ENCODE data around the gene TLCD3A. TPM values are rescaled to one million over a fixed set of nuclear protein-coding genes. Genes with fewer than 3 reads are reported as not detected.
"Not testable (repeated sequence)": the region's sequence is repeated elsewhere in the genome, so short reads cannot be mapped to it uniquely, and the experiment has no call there.

TLCD3A gene
- total RNA-seq, 1 donor from 2014 or later: 28.2 TPM

- TF ChIP-seq CTCF (IDR thresholded peaks at IDR 0.05): no peak
- Mint-ChIP-seq H3K27me3 (ENCODE audit: low read depth) (no peaks in the 10 kb centered on the region), H3K36me3 (ENCODE audit: low read depth) (peaks cover 21% of the 10 kb centered on the region), H3K4me1 (ENCODE audit: low read depth) (peaks cover 3% of the 10 kb centered on the region), H3K4me3 (ENCODE audit: unreplicated experiment) (no peak overlapping the region), H3K9me3 (ENCODE audit: low read depth) (no peaks in the 10 kb centered on the region), H3K27ac (ENCODE audit: unreplicated experiment) (no peak overlapping the region)
- no peak for DNase-seq (ENCODE audit: low spot score)
Observed at GRCh38 chr17:744937-745336, 12.5 kb downstream of the TLCD3A start.

- peaks cover 18% of the 10 kb centered on the region for H3K36me3 Mint-ChIP-seq (ENCODE audit: low read depth)
- H3K27me3 Mint-ChIP-seq (ENCODE audit: low read depth): no peaks in the 10 kb centered on the region
- no peak overlapping the region for H3K27ac Mint-ChIP-seq (ENCODE audit: unreplicated experiment)
- H3K4me3 Mint-ChIP-seq (ENCODE audit: unreplicated experiment): no peak overlapping the region
- H3K9me3 Mint-ChIP-seq (ENCODE audit: low read depth): no peaks in the 10 kb centered on the region
- H3K4me1 Mint-ChIP-seq (ENCODE audit: low read depth): peaks cover 7% of the 10 kb centered on the region
- TF ChIP-seq CTCF (IDR thresholded peaks at IDR 0.05): no peak
- DNase-seq (ENCODE audit: low spot score): no peak
Observed at GRCh38 chr17:745406-745805, 13.0 kb downstream of the TLCD3A start.

GRCh38 chr17:746181-746580, 13.8 kb downstream of the TLCD3A start:
- peaks cover 16% of the 10 kb centered on the region for H3K36me3 Mint-ChIP-seq (ENCODE audit: low read depth)
- H3K27ac Mint-ChIP-seq (ENCODE audit: unreplicated experiment): no peak overlapping the region
- no peak for TF ChIP-seq CTCF (IDR thresholded peaks at IDR 0.05)
- no peak for DNase-seq (ENCODE audit: low spot score)
- H3K27me3 Mint-ChIP-seq (ENCODE audit: low read depth): no peaks in the 10 kb centered on the region
- no peaks in the 10 kb centered on the region for H3K9me3 Mint-ChIP-seq (ENCODE audit: low read depth)
- H3K4me3 Mint-ChIP-seq (ENCODE audit: unreplicated experiment): no peak overlapping the region
- peaks cover 15% of the 10 kb centered on the region for H3K4me1 Mint-ChIP-seq (ENCODE audit: low read depth)

GRCh38 chr17:746783-747629, 14.6 kb downstream of the TLCD3A start:
- Mint-ChIP-seq H3K4me1 (ENCODE audit: low read depth) (peaks cover 20% of the 10 kb centered on the region), H3K27ac (ENCODE audit: unreplicated experiment) (no peak overlapping the region), H3K4me3 (ENCODE audit: unreplicated experiment) (no peak overlapping the region), H3K36me3 (ENCODE audit: low read depth) (peaks cover 14% of the 10 kb centered on the region), H3K9me3 (ENCODE audit: low read depth) (no peaks in the 10 kb centered on the region), H3K27me3 (ENCODE audit: low read depth) (no peaks in the 10 kb centered on the region)
- DNase-seq (ENCODE audit: low spot score): no peak
- no peak for TF ChIP-seq CTCF (IDR thresholded peaks at IDR 0.05)

GRCh38 chr17:748604-749003, 16.2 kb downstream of the TLCD3A start:
- peaks cover 25% of the 10 kb centered on the region for H3K4me1 Mint-ChIP-seq (ENCODE audit: low read depth)
- not testable (repeated sequence) for H3K9me3 Mint-ChIP-seq (ENCODE audit: low read depth); H3K36me3 Mint-ChIP-seq (ENCODE audit: low read depth); H3K4me3 Mint-ChIP-seq (ENCODE audit: unreplicated experiment); DNase-seq (ENCODE audit: low spot score); H3K27me3 Mint-ChIP-seq (ENCODE audit: low read depth); H3K27ac Mint-ChIP-seq (ENCODE audit: unreplicated experiment)

GRCh38 chr17:749359-749758, 17.0 kb downstream of the TLCD3A start:
- H3K27ac Mint-ChIP-seq (ENCODE audit: unreplicated experiment); DNase-seq (ENCODE audit: low spot score); H3K36me3 Mint-ChIP-seq (ENCODE audit: low read depth); H3K9me3 Mint-ChIP-seq (ENCODE audit: low read depth); H3K4me3 Mint-ChIP-seq (ENCODE audit: unreplicated experiment); H3K27me3 Mint-ChIP-seq (ENCODE audit: low read depth): not testable (repeated sequence)
- peaks cover 25% of the 10 kb centered on the region for H3K4me1 Mint-ChIP-seq (ENCODE audit: low read depth)

Data from chondrocyte (in vitro differentiated cells).